GM12872 (cell line): ENCODE results near the gene CHCHD6.
A peak's percentile ranks its signal among the peaks of the same experiment; 100 is the strongest.

Experiments
- CTCF ChIP-seq: IDR thresholded peaks from 3 replicates; pipeline ENCODE4 v1.5.1; 2011; ENCODE audit warnings: low read depth, mild to moderate bottlenecking, low read length, moderate library complexity; ENCODE audit not compliant: insufficient read depth

Gene CHCHD6

GRCh38 chr3:126995254-126995780 is 291.3 kb downstream of the CHCHD6 start:
- no peak for TF ChIP-seq CTCF

GRCh38 chr3:126995926-126996512 is 292.0 kb downstream of the CHCHD6 start:
- TF ChIP-seq CTCF: peak; percentile 33; the same call in 1 of the 3 replicates

GRCh38 chr3:126996905-126997304 is 292.9 kb downstream of the CHCHD6 start:
- TF ChIP-seq CTCF: no peak

- TF ChIP-seq CTCF: no peak
These were observed 293.5 kb downstream of the CHCHD6 start for GRCh38 chr3:126997455-126998038.

GRCh38 chr3:126998320-126998719 is 294.3 kb downstream of the CHCHD6 start:
- TF ChIP-seq CTCF: no peak

GRCh38 chr3:126998728-126999127 is 294.7 kb downstream of the CHCHD6 start:
- TF ChIP-seq CTCF: no peak

- no peak for TF ChIP-seq CTCF
These were observed 295.3 kb downstream of the CHCHD6 start for GRCh38 chr3:126999383-126999782.
